ENCODE data around the gene DNAJB1. TPM values are rescaled to one million over a fixed set of nuclear protein-coding genes. Genes with fewer than 3 reads are reported as not detected.

The DNAJB1 gene
- total RNA-seq, 1 donor: 95.2 TPM

GRCh38 chr19:14519860-14520407 lies 1.7 kb upstream of the DNAJB1 start:
- TF ChIP-seq, protein P1, sequence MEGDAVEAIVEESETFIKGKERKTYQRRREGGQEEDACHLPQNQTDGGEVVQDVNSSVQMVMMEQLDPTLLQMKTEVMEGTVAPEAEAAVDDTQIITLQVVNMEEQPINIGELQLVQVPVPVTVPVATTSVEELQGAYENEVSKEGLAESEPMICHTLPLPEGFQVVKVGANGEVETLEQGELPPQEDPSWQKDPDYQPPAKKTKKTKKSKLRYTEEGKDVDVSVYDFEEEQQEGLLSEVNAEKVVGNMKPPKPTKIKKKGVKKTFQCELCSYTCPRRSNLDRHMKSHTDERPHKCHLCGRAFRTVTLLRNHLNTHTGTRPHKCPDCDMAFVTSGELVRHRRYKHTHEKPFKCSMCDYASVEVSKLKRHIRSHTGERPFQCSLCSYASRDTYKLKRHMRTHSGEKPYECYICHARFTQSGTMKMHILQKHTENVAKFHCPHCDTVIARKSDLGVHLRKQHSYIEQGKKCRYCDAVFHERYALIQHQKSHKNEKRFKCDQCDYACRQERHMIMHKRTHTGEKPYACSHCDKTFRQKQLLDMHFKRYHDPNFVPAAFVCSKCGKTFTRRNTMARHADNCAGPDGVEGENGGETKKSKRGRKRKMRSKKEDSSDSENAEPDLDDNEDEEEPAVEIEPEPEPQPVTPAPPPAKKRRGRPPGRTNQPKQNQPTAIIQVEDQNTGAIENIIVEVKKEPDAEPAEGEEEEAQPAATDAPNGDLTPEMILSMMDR (IDR thresholded peaks at IDR 0.05; ENCODE audit: insufficient read depth, low read length): no peak
- no peak overlapping the region for H3K4me3 ChIP-seq (ENCODE audit: low read depth, low read length)
- DNase-seq (ENCODE audit: low read depth): peak; percentile 72

DNA sequence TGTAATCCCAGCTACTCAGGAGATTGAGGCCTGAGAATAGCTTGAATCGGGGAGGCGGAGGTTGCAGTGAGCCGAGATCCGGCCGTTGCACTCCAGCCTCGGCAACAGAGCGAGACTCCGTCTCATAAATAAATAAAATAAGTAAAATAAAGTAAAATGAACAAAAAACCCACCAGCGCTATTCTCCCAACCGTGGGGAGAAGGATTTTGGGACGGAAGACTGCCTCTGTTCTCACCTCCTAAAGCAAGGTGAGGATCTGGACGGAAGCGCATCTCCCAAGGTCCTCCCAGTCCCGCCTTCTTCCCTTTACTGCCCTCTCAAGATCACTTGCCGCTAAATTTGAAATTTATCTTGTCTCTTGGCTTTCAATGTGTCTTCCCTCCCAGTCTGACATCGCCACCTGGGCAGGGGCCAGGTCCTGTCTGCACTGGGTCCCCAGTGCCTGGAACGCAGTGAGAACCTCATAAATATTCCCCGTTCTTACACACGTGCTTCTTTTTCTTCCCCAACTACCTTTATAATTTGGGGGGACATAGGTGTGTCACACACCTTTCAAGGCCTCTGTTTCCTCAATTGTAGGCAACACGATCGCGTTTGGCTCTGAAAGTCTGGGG lies 1.2 kb upstream of the DNAJB1 start:
- TF ChIP-seq, protein P1 (IDR thresholded peaks at IDR 0.05; ENCODE audit: insufficient read depth, low read length): no peak
- H3K4me3 ChIP-seq (ENCODE audit: low read depth, low read length): no peak overlapping the region
- DNase-seq (ENCODE audit: low read depth): no peak

- peak overlapping the region; percentile 98 for H3K4me3 ChIP-seq (ENCODE audit: low read depth, low read length)
- TF ChIP-seq, protein P1 (IDR thresholded peaks at IDR 0.05; ENCODE audit: insufficient read depth, low read length): no peak
- peak; percentile 37 for DNase-seq (ENCODE audit: low read depth)
Measured at GRCh38 chr19:14517446-14517839, 754 bp downstream of the DNAJB1 start.

GRCh38 chr19:14516746-14517438 lies 1.3 kb downstream of the DNAJB1 start:
- no peak for DNase-seq (ENCODE audit: low read depth)
- TF ChIP-seq, protein P1 (IDR thresholded peaks at IDR 0.05; ENCODE audit: insufficient read depth, low read length): no peak
- H3K4me3 ChIP-seq (ENCODE audit: low read depth, low read length): peak overlapping the region; percentile 98

DNA sequence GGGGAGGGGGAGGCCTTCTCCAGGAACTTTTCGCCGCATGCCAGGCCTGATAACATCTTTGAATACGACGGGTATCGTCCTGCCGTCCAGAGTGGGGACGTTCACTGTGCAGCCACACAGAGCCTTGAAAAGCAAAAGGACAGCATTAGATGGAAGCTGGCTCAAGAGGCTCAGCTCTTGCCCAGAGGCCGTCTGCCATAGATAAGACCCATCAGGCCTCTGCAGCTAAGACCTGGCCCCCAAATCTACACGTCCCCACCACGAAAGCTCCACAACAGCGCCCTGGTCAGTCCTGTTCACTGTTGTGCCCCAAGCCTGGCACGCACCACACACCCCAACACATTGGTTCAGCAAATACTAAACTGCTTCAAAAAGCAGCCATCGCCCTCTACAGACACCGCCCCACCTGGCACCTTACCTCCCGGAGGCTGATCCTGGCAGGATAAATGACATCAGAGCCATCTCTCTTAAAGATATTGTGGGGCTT lies 2.1 kb downstream of the DNAJB1 start:
- peak overlapping the region; percentile 98 for H3K4me3 ChIP-seq (ENCODE audit: low read depth, low read length)
- TF ChIP-seq, protein P1 (IDR thresholded peaks at IDR 0.05; ENCODE audit: insufficient read depth, low read length): no peak
- DNase-seq (ENCODE audit: low read depth): no peak

GRCh38 chr19:14515501-14516047 lies 2.6 kb downstream of the DNAJB1 start:
- H3K4me3 ChIP-seq (ENCODE audit: low read depth, low read length): peak overlapping the region; percentile 98
- no peak for DNase-seq (ENCODE audit: low read depth)
- TF ChIP-seq, protein P1 (IDR thresholded peaks at IDR 0.05; ENCODE audit: insufficient read depth, low read length): no peak
